Liver (tissue), 9 donors: ENCODE data around the gene BCAR3. TPM values are rescaled to one million over a fixed set of nuclear protein-coding genes. Genes with fewer than 3 reads are reported as not detected.

ENCODE experiments used
- DNase-seq: peaks from one replicate; pipeline ENCODE4 v3.0.0-alpha.2; 2017; ENCODE audit warnings: low spot score
- H3K27ac ChIP-seq, 2 donors: one replicate each; pipeline ENCODE4 v1.7.0; 2013; ENCODE audit warnings: inconsistent platforms in 2 of 2, low read length in 2 of 2, control low read depth in 1 of 2, low read depth in 1 of 2, mild to moderate bottlenecking in 1 of 2
- H3K27me3 ChIP-seq, 4 donors: one replicate each; pipeline versions ENCODE4 v1.6.1 to v1.7.0; 2013; ENCODE audit warnings: low read length in 3 of 4, inconsistent platforms in 1 of 4, mild to moderate bottlenecking in 1 of 4, moderate library complexity in 1 of 4; ENCODE audit not compliant: control insufficient read depth in 4 of 4, insufficient read depth in 4 of 4
- H3K36me3 ChIP-seq, 4 donors: one replicate each; pipeline versions ENCODE4 v1.6.1 to v1.7.0; 2013; ENCODE audit warnings: low read length in 3 of 4, mild to moderate bottlenecking in 3 of 4, low read depth in 1 of 4, moderate library complexity in 1 of 4; ENCODE audit not compliant: control insufficient read depth in 4 of 4, insufficient read depth in 3 of 4
- H3K4me1 ChIP-seq, 4 donors: one replicate each; pipeline versions ENCODE4 v1.6.1 to v1.7.0; 2013; ENCODE audit warnings: low read length in 3 of 4, mild to moderate bottlenecking in 3 of 4, moderate library complexity in 1 of 4; ENCODE audit not compliant: control insufficient read depth in 4 of 4, insufficient read depth in 4 of 4
- H3K4me3 ChIP-seq, 3 donors: one replicate each; pipeline versions ENCODE4 v1.6.1 to v1.7.0; 2013; ENCODE audit warnings: low read length in 3 of 3, control low read depth in 1 of 3, low read depth in 1 of 3, mild to moderate bottlenecking in 1 of 3
- H3K9ac ChIP-seq, 2 donors: one replicate each; pipeline ENCODE4 v1.7.0; 2013; ENCODE audit warnings: low read length in 2 of 2, mild to moderate bottlenecking in 2 of 2, moderate library complexity in 2 of 2, control low read depth in 1 of 2, low read depth in 1 of 2
- H3K9me3 ChIP-seq, 4 donors: one replicate each; pipeline versions ENCODE4 v1.6.1 to v1.7.0; 2013; ENCODE audit warnings: low read length in 3 of 4; ENCODE audit not compliant: control insufficient read depth in 4 of 4
- ATF3 ChIP-seq: IDR thresholded peaks from 2 replicates; pipeline ENCODE4 v1.6.1; 2016; ENCODE audit warnings: antibody characterized with exemption
- CTCF ChIP-seq: fragments of 150-350 bp; IDR thresholded peaks from 2 replicates; pipeline ENCODE4 v1.5.1; 2017; ENCODE audit warnings: improper control_type of control experiment, low read depth, low read length; ENCODE audit not compliant: missing input control
- EGR1 ChIP-seq, 2 donors: IDR thresholded peaks; 2 replicates each; pipeline ENCODE4 v1.6.1; 2016 to 2018; ENCODE audit warnings: antibody characterized with exemption in 2 of 2, low read depth in 2 of 2
- FOXA1 ChIP-seq: IDR thresholded peaks from 2 replicates; pipeline ENCODE4 v1.6.1; 2016; ENCODE audit warnings: antibody characterized with exemption
- FOXA2 ChIP-seq: IDR thresholded peaks from 2 replicates; pipeline ENCODE4 v1.6.1; 2016; ENCODE audit warnings: antibody characterized with exemption
- GABPA ChIP-seq, 2 donors: IDR thresholded peaks in 1 of 2; conservative IDR thresholded peaks in 1 of 2; 2 replicates each; pipeline ENCODE4 v1.6.1; 2016; ENCODE audit warnings: antibody characterized with exemption in 2 of 2, mild to moderate bottlenecking in 1 of 2, moderate library complexity in 1 of 2
- HNF4A ChIP-seq, 2 donors: conservative IDR thresholded peaks; 2 replicates each; pipeline ENCODE4 v1.6.1; 2016; ENCODE audit warnings: antibody characterized with exemption in 2 of 2, mild to moderate bottlenecking in 2 of 2
- HNF4G ChIP-seq: IDR thresholded peaks from 2 replicates; pipeline ENCODE4 v1.6.1; 2016; ENCODE audit warnings: antibody characterized with exemption
- JUND ChIP-seq, 2 donors: IDR thresholded peaks; 2 replicates each; pipeline ENCODE4 v1.6.1; 2016; ENCODE audit warnings: antibody characterized with exemption in 2 of 2
- MAX ChIP-seq: IDR thresholded peaks from 2 replicates; pipeline ENCODE4 v1.6.1; 2016; ENCODE audit warnings: antibody characterized with exemption
- NR2F2 ChIP-seq: IDR thresholded peaks from 2 replicates; pipeline ENCODE4 v1.6.1; 2016; ENCODE audit warnings: antibody characterized with exemption
- RAD21 ChIP-seq, 2 donors: IDR thresholded peaks; 2 replicates each; pipeline ENCODE4 v1.6.1; 2016; ENCODE audit warnings: antibody characterized with exemption in 2 of 2, mild to moderate bottlenecking in 2 of 2
- REST ChIP-seq: IDR thresholded peaks from 2 replicates; pipeline ENCODE4 v1.6.1; 2016; ENCODE audit warnings: antibody characterized with exemption, mild to moderate bottlenecking
- RXRA ChIP-seq, 2 donors: IDR thresholded peaks; 2 replicates each; pipeline ENCODE4 v1.6.1; 2017 to 2018; ENCODE audit warnings: antibody characterized with exemption in 2 of 2, mild to moderate bottlenecking in 1 of 2
- SP1 ChIP-seq: IDR thresholded peaks from 2 replicates; pipeline ENCODE4 v1.6.1; 2018; ENCODE audit warnings: antibody characterized with exemption, mild to moderate bottlenecking
- TAF1 ChIP-seq: conservative IDR thresholded peaks from 2 replicates; pipeline ENCODE4 v1.6.1; 2016; ENCODE audit warnings: antibody characterized with exemption, mild to moderate bottlenecking
- YY1 ChIP-seq: IDR thresholded peaks from 2 replicates; pipeline ENCODE4 v1.6.1; 2016; ENCODE audit warnings: antibody characterized with exemption, mild to moderate bottlenecking
- WGBS: extraction: QIAGEN DNeasy Blood & Tissue Kit; methylation state at CpG from one replicate; pipeline ENCODE4 v1.1.7; 2013; 5-methylcytosine and 5-hydroxymethylcytosine counted together
- polyA plus RNA-seq, 2 donors: library from polyadenylated mRNA; stranded (reverse) in 1 of 2; unstranded in 1 of 2; fragments of 200-250 nt in 1 of 2; fragments of >200 nt in 1 of 2; fragmentation: Nextera tagmentation in 1 of 2; extraction: Ambion mirVana in 1 of 2; gene quantifications; one replicate each; pipeline versions ENCODE4 v1.2.1 to v1.2.3, GENCODE V29; 2013 to 2015
- total RNA-seq, 2 donors: library from RNA; depleted of rRNA; stranded (reverse); fragments of >200 nt; gene quantifications; one replicate each; pipeline ENCODE4 v1.2.3, GENCODE V29; 2014
- donor health status: healthy.
- donor health status: healthy.
- donor health status: healthy.
- donor health status: healthy.
- donor health status: healthy.

BCAR3 gene
- total RNA-seq: 1 to 10 TPM; 2.8 to 8.0 TPM
- polyA plus RNA-seq: 10 to 100 TPM in 1 of 2 donors, 1 to 10 TPM in 1; 7.4 to 10.3 TPM

- no peaks in the 10 kb centered on the region for H3K36me3 ChIP-seq
- DNase-seq: peak; percentile 56
- H3K4me1 ChIP-seq: peaks cover 0 to 15% (median 6%) of the 10 kb centered on the region in 4 donors
- H3K9me3 ChIP-seq: no peaks in the 10 kb centered on the region
- peak within 1 kb of the TSS; percentile 61 to 73 for H3K9ac ChIP-seq
- H3K27me3 ChIP-seq: no peaks in the 10 kb centered on the region
- 1% methylated on average over 105 of the region's 105 CpGs for WGBS
- peak within 1 kb of the TSS; percentile 40 to 77 (median 50) for H3K4me3 ChIP-seq
- TF ChIP-seq RAD21 (IDR thresholded peaks at IDR 0.05) (peak; percentile 30 to 34), RXRA (IDR thresholded peaks at IDR 0.05) (no peak)
- peak within 1 kb of the TSS; percentile 45 to 55 for H3K27ac ChIP-seq
Observed at GRCh38 chr1:93681101-93681988, at the start of gene BCAR3. TSS of gene BCAR3 (minus strand) at chr1:93681837. CDS start at chr1:93674930, 6,907 bp downstream.

GRCh38 chr1:93730621-93731020 lies 49.0 kb upstream of the BCAR3 start:
- TF ChIP-seq NR2F2 (no peak), JUND (IDR thresholded peaks at IDR 0.05) (no peak), FOXA1 (no peak), MAX (no peak), CTCF (no peak), RXRA (IDR thresholded peaks at IDR 0.05) (no peak), SP1 (no peak), EGR1 (IDR thresholded peaks at IDR 0.05; ENCODE audit: low read depth in 2 of 2) (no peak), HNF4G (no peak)
- no peak overlapping the region for H3K4me3 ChIP-seq
- no peaks in the 10 kb centered on the region for H3K4me1 ChIP-seq
- H3K27ac ChIP-seq: no peak overlapping the region
- no peaks in the 10 kb centered on the region for H3K36me3 ChIP-seq
- DNase-seq: no peak
- H3K9me3 ChIP-seq: no peaks in the 10 kb centered on the region
- no peak overlapping the region for H3K9ac ChIP-seq
- 94% methylated on average over 2 of the region's 2 CpGs for WGBS
- no peaks in the 10 kb centered on the region for H3K27me3 ChIP-seq

GRCh38 chr1:93729906-93730305 lies 48.3 kb upstream of the BCAR3 start:
- WGBS: 96% methylated on average over 4 of the region's 4 CpGs
- no peaks in the 10 kb centered on the region for H3K9me3 ChIP-seq
- H3K27me3 ChIP-seq: no peaks in the 10 kb centered on the region
- no peaks in the 10 kb centered on the region for H3K36me3 ChIP-seq
- DNase-seq: no peak
- no peaks in the 10 kb centered on the region for H3K4me1 ChIP-seq
- no peak overlapping the region for H3K27ac ChIP-seq
- H3K4me3 ChIP-seq: no peak overlapping the region
- H3K9ac ChIP-seq: no peak overlapping the region
- TF ChIP-seq TAF1 (no peak), MAX (no peak), HNF4G (no peak), FOXA1 (no peak), GABPA (IDR thresholded peaks at IDR 0.05 in 1 of 2, conservative IDR thresholded peaks at IDR 0.05 in 1 of 2) (no peak), REST (no peak), JUND (IDR thresholded peaks at IDR 0.05) (no peak), CTCF (no peak), YY1 (no peak), NR2F2 (no peak), HNF4A (conservative IDR thresholded peaks at IDR 0.05) (no peak), RAD21 (IDR thresholded peaks at IDR 0.05) (no peak), FOXA2 (no peak), EGR1 (IDR thresholded peaks at IDR 0.05; ENCODE audit: low read depth in 2 of 2) (no peak), RXRA (IDR thresholded peaks at IDR 0.05) (no peak), ATF3 (no peak)
